Epithelial cell of esophagus (primary cell): Measurements from ENCODE around the gene DDAH2.

Experiments
- DNase-seq: peaks from one replicate; pipeline ENCODE4 v3.0.0; 2010; ENCODE audit warnings: low read depth
- H3K4me3 ChIP-seq: 2 replicates; pipeline ENCODE4 v1.5.1; 2011; ENCODE audit warnings: mild to moderate bottlenecking, low read length, control low read depth
- TF ChIP-seq, protein P1 (sequence below): IDR thresholded peaks from 2 replicates; pipeline ENCODE4 v1.5.1; 2011; ENCODE audit warnings: low read depth, mild to moderate bottlenecking, low read length, control low read depth, inconsistent platforms; ENCODE audit not compliant: insufficient read depth; ENCODE audit errors: missing control alignments

DDAH2 gene

DNA sequence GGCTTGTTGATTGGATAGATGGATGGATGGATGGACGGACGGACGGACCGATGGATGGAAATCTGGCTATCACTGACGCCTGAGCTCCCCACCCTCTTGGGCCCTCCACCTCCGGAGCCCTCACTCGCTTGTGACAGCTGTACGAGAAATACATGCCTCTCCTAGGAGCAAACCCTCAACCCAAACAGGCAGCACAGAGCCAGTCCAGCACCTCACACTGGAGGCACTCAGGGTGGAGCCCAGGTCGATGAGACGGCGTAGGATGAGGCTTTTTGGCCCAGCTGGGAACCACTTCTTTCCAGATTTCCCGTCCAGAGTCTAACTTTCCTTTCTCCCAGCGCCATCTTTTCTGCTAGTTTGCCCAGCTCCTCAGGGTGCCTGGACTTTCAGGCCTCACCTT lies 45.5 kb downstream of the DDAH2 start:
- DNase-seq, result no peak
- TF ChIP-seq, protein P1, sequence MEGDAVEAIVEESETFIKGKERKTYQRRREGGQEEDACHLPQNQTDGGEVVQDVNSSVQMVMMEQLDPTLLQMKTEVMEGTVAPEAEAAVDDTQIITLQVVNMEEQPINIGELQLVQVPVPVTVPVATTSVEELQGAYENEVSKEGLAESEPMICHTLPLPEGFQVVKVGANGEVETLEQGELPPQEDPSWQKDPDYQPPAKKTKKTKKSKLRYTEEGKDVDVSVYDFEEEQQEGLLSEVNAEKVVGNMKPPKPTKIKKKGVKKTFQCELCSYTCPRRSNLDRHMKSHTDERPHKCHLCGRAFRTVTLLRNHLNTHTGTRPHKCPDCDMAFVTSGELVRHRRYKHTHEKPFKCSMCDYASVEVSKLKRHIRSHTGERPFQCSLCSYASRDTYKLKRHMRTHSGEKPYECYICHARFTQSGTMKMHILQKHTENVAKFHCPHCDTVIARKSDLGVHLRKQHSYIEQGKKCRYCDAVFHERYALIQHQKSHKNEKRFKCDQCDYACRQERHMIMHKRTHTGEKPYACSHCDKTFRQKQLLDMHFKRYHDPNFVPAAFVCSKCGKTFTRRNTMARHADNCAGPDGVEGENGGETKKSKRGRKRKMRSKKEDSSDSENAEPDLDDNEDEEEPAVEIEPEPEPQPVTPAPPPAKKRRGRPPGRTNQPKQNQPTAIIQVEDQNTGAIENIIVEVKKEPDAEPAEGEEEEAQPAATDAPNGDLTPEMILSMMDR, result no peak
- no peak overlapping the region for H3K4me3 ChIP-seq

DNA sequence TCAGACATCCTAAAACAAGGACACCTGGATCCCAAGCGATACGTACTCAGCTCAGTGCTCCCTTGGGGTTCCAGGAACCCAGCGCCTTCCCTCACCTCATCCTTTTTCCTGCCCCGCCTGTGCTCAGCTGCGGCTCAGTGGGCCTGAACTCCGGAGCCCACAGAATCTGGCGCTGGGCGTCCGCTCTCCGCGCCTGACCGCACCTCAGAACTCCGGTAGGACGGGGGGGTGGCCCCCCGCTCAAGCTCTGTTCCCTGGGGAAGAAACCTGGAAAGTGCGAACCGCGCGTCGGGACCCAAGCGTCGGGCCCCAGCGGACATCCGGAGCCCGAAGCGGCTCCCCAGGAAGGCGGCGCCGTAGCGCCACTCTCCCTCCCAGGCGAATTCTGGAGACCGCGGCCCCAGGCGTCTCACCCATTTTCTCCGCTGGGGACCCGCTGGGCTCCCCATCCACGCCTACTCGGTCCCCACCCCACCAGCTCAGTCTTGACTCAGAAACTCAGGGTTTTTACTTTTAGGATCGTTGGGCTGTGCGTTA lies 47.9 kb downstream of the DDAH2 start:
- DNase-seq, result peak; percentile 34
- TF ChIP-seq, protein P1, result no peak
- peak overlapping the region; percentile 45 for H3K4me3 ChIP-seq

DNA sequence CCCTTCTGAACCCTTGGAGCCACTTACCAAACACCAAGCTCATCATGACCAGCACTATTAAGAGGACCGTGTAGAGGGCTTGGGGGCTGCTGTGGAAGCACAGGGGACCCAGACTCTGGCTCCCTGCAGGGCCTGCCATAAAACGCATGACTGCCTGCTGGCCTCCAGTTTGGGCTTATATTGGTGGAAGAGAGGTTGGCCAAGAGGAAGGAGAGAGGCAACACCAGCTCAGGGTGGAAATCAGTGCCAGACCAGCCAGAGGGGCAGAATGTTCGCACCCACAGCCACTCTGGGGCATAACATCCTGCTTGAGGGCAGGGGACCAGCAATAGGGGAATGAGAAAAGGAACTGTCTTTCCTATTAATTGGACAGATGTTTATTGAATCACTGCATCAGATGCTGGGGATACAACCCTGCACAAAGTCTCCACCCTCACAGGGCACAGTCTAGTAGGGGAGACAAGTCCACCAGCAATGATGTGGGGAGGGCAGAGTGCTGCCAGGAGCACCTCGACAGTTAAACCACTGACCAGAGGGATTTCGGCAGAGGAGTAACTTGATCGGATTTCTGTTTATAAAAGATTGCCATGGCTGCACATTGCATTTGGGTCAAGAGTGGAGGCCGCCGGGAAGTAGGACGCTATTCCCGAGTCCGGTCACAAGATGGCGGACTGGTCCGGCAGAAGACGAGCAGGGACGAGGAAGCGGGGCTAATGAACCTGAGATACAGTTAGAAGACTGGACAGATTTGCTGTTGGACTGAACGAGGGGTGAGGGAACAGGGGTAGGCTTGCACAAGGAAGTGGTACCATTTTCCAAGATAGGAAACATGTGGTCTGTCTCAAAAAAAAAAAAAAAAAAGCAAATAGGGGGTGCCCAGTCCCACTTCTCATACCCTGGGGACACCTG lies 48.6 kb downstream of the DDAH2 start, which contains the start of gene LY6G5C:
TSS of gene LY6G5C (minus strand) at position 842 of the 909 bp plus-strand sequence. CDS start at position 148, 694 bp downstream.
- peak within 1 kb of the TSS; percentile 45 for H3K4me3 ChIP-seq
- DNase-seq, result peak; percentile 87
- TF ChIP-seq, protein P1, result peak; percentile 81

DNA sequence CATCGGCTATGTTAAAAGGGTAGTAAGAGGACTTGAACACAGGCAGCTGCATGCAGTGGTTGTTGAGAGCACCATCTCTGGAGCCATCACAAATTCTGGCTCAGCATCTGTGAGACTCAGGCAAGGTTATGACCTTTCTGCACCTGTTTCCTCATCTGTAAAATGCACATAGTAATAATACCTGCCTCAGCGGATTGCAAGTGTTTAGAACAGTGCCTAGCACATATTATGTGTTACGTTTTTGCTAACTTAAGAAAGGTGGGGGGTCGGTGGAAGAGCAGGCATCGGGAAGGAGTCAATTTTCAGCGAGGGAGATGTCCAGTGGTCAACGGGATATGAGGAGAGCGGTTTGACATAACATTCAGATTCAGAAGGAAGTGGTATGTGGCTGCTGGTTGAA lies 51.1 kb downstream of the DDAH2 start:
- H3K4me3 ChIP-seq, result no peak overlapping the region
- TF ChIP-seq, protein P1, result no peak
- no peak for DNase-seq
